Ovary (tissue), 9 donors: ENCODE data around the gene SOAT2. TPM values are rescaled to one million over a fixed set of nuclear protein-coding genes. Genes with fewer than 3 reads are reported as not detected.
A peak's percentile ranks its signal among the peaks of the same experiment; 100 is the strongest.

ENCODE experiments used
- DNase-seq, 5 donors: peaks; one replicate each; pipeline ENCODE4 v3.0.0-alpha.2; 2019 to 2020
- H3K27ac ChIP-seq, 2 donors: fragments of 200-600 bp; one replicate each; pipeline versions ENCODE4 v1.5.1 to v1.8.0; 2019 to 2022
- H3K27me3 ChIP-seq: fragments of 200-600 bp; one replicate; pipeline ENCODE4 v1.8.0; 2022
- H3K36me3 ChIP-seq: fragments of 200-600 bp; sonication (generic); one replicate; pipeline ENCODE4 v1.5.1; 2019
- H3K4me1 ChIP-seq: one replicate; pipeline ENCODE4 v1.8.1; 2013; ENCODE audit warnings: mild to moderate bottlenecking, moderate library complexity; ENCODE audit not compliant: insufficient read depth
- H3K4me3 ChIP-seq: fragments of 200-600 bp; sonication (generic); one replicate; pipeline ENCODE4 v1.5.1; 2017
- H3K9me3 ChIP-seq, 2 donors: fragments of 200-600 bp in 1 of 2; sonication (generic) in 1 of 2; one replicate each; pipeline versions ENCODE4 v1.5.1 to v1.8.1; 2013 to 2019; ENCODE audit warnings: mild to moderate bottlenecking in 1 of 2, moderate library complexity in 1 of 2
- EP300 ChIP-seq: sonication (generic); formaldehyde crosslinking; IDR thresholded peaks from one replicate; pipeline ENCODE4 v1.6.1; 2017; ENCODE audit warnings: antibody characterized with exemption
- POLR2A ChIP-seq: fragments of 450-650 bp; IDR thresholded peaks from one replicate; pipeline ENCODE4 v1.6.1; 2017; ENCODE audit warnings: antibody characterized with exemption, mild to moderate bottlenecking, moderate library complexity
- WGBS, 3 donors: extraction: QIAGEN DNeasy Blood & Tissue Kit in 1 of 3; methylation state at CpG; one replicate each; pipeline versions ENCODE4 v1.1.5 to v1.1.7; 2013 to 2017; 5-methylcytosine and 5-hydroxymethylcytosine counted together
- intact Hi-C, 4 donors: fragments of 100-400 bp; cut with DNase I; formaldehyde crosslinking; loops; one replicate each; pipeline versions ENCODE4 v1.11.0 to v1.15.1; 2022 to 2023
- polyA plus RNA-seq, 2 donors: library from polyadenylated mRNA; stranded (reverse); fragments of 200-250 nt in 1 of 2; fragments of 350-450 nt in 1 of 2; fragmentation: Illumina TruSeq in 1 of 2; extraction: RNeasy Lipid Tissue Mini Kit (QIAGEN cat#74804) in 1 of 2; gene quantifications; one replicate each; pipeline ENCODE4 v1.2.3, GENCODE V29; 2013 to 2014
- total RNA-seq, 7 donors: library from RNA; depleted of rRNA in 2 of 7; stranded (reverse); fragments of >200 nt in 2 of 7; fragmentation: NEBNext Ultra II Directional in 3 of 7; extraction: Animal tissue kit (Norgen Biotek cat#: 25700) in 3 of 7; gene quantifications; one replicate each; pipeline versions ENCODE4 v1.1.0 to v1.2.4, GENCODE V29; 2016 to 2023
- TF ChIP-seq, protein P1 (sequence below), 3 donors: fragments of 450-650 bp in 2 of 3; fragments of 200-600 bp in 1 of 3; IDR thresholded peaks; one replicate each; pipeline versions ENCODE4 v1.5.1 to v1.8.0; 2016 to 2022; ENCODE audit warnings: antibody characterized with exemption in 3 of 3, mild to moderate bottlenecking in 1 of 3
- donor health status: DM: no; HTN: no; CAD: no; lungs with moderate emphysema.
- donor health status: DM: no; HTN: no; CAD: no.
- donor health status: Bipolar disorder and iron deficiency.
- donor health status: DM: yes; HTN: yes; CAD: no.
- donor health status: DM: no; HTN: no; CAD: no.
- donor health status: DM: yes; HTN: yes; CAD: no.

The SOAT2 gene
- total and polyA plus RNA-seq, 9 donors: 0.07 to 0.72 (median 0.28) TPM; not detected in 4

DNA sequence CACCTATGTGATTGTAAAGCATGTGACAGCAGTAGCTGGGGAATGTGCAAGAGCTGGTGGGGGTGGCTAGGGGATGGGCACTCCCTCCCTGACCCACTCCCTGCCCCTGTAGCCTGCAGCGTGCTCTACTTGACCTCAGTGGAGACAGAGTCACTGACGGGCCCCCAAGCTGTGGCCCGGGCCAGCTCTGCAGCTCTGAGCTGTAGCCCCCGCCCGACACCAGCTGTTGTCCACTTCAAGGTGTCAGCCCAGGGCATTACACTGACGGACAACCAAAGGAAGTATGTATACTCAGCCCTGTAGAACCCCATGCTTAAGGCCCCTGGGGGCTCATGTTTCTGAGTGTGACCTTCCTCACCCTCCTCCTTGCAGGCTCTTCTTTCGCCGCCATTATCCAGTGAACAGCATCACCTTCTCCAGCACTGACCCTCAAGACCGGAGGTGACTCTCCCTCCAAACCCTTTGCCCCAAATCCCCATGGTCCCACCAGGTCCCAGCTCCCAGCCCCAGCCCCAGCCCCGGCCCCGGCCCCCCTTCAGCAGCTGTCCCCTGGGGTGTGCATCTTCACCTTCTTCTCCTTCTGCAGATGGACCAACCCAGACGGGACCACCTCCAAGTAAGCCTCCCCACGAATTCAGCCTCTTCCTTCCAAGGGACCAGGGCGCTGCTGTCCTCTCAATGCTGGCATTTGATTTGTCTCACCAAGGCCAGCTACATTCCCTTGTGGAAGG is 40.1 kb upstream of the SOAT2 start:
- no peak for TF ChIP-seq EP300
- no peak for TF ChIP-seq POLR2A
- TF ChIP-seq, protein P1, sequence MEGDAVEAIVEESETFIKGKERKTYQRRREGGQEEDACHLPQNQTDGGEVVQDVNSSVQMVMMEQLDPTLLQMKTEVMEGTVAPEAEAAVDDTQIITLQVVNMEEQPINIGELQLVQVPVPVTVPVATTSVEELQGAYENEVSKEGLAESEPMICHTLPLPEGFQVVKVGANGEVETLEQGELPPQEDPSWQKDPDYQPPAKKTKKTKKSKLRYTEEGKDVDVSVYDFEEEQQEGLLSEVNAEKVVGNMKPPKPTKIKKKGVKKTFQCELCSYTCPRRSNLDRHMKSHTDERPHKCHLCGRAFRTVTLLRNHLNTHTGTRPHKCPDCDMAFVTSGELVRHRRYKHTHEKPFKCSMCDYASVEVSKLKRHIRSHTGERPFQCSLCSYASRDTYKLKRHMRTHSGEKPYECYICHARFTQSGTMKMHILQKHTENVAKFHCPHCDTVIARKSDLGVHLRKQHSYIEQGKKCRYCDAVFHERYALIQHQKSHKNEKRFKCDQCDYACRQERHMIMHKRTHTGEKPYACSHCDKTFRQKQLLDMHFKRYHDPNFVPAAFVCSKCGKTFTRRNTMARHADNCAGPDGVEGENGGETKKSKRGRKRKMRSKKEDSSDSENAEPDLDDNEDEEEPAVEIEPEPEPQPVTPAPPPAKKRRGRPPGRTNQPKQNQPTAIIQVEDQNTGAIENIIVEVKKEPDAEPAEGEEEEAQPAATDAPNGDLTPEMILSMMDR (IDR thresholded peaks at IDR 0.05): no peak
- H3K36me3 ChIP-seq: no peaks in the 10 kb centered on the region
- intact Hi-C loops: no loop called here

DNA sequence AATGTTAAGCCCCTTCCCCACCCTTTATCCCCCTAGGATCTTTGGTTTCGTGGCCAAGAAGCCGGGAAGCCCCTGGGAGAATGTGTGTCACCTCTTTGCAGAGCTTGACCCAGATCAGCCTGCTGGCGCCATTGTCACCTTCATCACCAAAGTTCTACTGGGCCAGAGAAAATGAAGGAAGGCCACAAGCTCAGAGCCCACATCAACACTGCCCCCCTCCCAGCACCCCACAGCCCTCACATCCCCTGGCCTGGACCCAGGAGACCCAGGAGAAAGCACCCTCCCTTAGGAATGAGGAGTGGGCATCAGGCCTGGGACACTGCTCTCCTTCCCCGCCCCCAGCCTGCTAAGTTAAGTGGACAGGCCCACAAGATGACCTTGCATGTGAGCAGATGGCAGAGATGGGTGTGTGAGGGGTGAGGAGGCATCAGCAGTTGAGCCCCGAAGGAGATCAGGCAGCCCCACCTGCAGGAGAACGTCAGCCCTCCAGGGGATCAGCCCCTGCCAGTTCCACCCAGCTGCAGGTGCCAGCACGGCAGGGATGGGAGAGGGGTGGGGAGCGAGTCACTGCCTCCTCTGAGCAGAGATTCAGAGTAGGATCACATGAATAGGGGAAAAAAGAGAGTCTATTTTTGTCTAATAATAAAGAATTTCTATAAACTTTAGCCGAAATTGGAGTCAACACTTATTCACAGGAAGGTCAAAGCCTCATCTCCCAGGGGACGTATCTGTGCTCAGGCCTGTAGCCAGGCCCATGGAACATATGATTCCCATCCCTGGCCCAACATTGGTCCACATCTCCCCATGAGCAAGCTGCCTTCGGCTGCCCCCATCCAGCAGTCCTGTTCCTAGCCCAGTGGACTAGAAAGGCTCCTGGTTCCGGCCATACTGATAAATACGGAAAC is 39.3 kb upstream of the SOAT2 start:
- 27 to 31% (median 29%) methylated on average over 13 of the region's 13 CpGs for WGBS, 3 donors
- peaks cover 24% of the 10 kb centered on the region for H3K4me1 ChIP-seq
- peak; percentile 70 to 84 (median 79) for DNase-seq
- no peaks in the 10 kb centered on the region for H3K27me3 ChIP-seq
- no peak overlapping the region for H3K4me3 ChIP-seq
- no peaks in the 10 kb centered on the region for H3K9me3 ChIP-seq
- intact Hi-C loops: no loop called here
- TF ChIP-seq POLR2A (peak; percentile 9), EP300 (no peak)
- TF ChIP-seq, protein P1 (IDR thresholded peaks at IDR 0.05): peak in 1 of 3 donors; percentile 12
- H3K27ac ChIP-seq: peak overlapping the region; percentile 42 to 64
- H3K36me3 ChIP-seq: no peaks in the 10 kb centered on the region

More for the DNA sequence above, 40.1 kb upstream of the SOAT2 start:
- H3K9me3 ChIP-seq: no peaks in the 10 kb centered on the region
- H3K4me3 ChIP-seq: no peak overlapping the region
- WGBS, 3 donors: 63 to 71% (median 69%) methylated on average over 14 of the region's 14 CpGs
- peak overlapping the region; percentile 42 to 64 for H3K27ac ChIP-seq
- peak in 4 of 5 donors; percentile 35 to 47 (median 42) for DNase-seq
- peaks cover 20% of the 10 kb centered on the region for H3K4me1 ChIP-seq
- no peaks in the 10 kb centered on the region for H3K27me3 ChIP-seq

DNA sequence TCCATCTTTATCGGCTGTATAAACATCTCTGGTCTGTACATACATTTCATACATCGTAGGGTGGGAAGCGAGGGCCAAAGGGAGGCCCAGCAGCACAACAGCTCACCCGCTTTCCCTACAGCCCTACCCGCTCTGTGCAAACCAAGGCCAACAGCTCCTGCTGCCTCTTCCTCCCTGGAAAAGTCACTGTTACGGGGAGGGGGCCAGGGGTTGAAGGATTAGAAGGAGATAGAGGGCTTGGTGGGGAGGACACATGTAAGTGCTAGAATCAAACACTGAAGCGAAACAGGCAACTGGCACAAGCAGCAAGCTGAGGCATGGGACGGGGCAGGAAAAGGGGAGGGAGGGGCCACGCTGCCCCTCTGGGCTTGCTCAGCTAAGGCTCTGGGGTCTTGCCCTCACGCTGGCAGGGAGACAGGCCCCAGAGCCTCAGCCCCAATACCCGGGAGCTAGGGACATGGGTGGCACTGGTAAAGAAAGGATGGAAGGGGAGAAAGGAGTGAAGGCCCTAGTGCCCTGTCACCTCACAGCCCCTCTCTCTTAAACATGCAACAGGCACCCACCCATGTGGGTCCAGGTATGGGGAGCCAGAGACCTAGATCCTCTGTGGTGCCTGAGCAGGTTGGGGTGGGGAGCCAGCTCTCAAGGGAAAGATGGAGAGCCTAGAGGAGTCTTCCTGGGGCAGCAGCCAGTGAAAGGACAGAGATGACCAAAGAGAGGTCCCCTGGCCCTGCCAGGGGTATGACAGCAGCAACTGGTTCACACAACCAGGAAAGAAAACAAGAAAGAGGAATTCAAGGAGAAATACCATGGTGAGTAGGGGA is 38.5 kb upstream of the SOAT2 start:
- no peak for TF ChIP-seq EP300
- TF ChIP-seq POLR2A: no peak
- TF ChIP-seq, protein P1 (IDR thresholded peaks at IDR 0.05): no peak
- no peak overlapping the region for H3K4me3 ChIP-seq
- intact Hi-C loops: loop anchor here in 2 of 4 donors (5.0 kb wide), 1 partner anchor 132 kb away; no protein-coding TSS in a partner anchor
- WGBS, 3 donors: 56 to 66% (median 64%) methylated on average over 11 of the region's 11 CpGs
- DNase-seq: peak in 3 of 5 donors; percentile 42 to 56 (median 44)
- H3K27me3 ChIP-seq: no peaks in the 10 kb centered on the region
- H3K36me3 ChIP-seq: no peaks in the 10 kb centered on the region
- peak overlapping the region; percentile 42 to 64 for H3K27ac ChIP-seq
- no peaks in the 10 kb centered on the region for H3K9me3 ChIP-seq
- H3K4me1 ChIP-seq: peaks cover 28% of the 10 kb centered on the region

DNA sequence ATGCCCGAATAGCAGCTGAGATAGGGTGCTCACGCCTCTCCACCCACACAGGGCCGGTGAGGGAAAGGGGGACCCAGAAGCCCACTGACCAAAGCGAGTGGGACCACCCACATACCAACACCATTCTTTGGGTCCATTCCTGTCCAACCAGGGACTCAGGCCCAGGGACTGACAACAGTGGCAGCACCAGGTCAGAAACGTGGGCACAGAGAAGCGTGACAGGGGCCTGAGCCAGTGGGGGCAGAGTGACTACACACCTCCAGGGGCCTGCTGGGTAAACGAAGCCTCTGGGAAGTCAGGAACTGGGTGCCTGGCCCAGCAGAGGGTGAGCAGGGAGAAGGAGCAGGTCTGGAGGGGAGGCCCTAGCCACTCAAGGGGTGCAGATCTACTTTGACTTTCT is 37.8 kb upstream of the SOAT2 start:
- Histone ChIP-seq H3K4me1 (peaks cover 31% of the 10 kb centered on the region), H3K36me3 (no peaks in the 10 kb centered on the region), H3K27me3 (no peaks in the 10 kb centered on the region), H3K27ac (peak overlapping the region; percentile 40 to 64), H3K4me3 (no peak overlapping the region), H3K9me3 (no peaks in the 10 kb centered on the region)
- WGBS, 3 donors: 55 to 68% (median 65%) methylated on average over 7 of the region's 7 CpGs
- intact Hi-C loops: loop anchor here in 2 of 4 donors (5.0 kb wide), 1 partner anchor 132 kb away; no protein-coding TSS in a partner anchor
- peak; percentile 21 to 49 (median 47) for DNase-seq
- TF ChIP-seq, protein P1 (IDR thresholded peaks at IDR 0.05): no peak
- TF ChIP-seq POLR2A (no peak), EP300 (no peak)
